ENCODE results near the gene KIF3C. TPM values are rescaled to one million over a fixed set of nuclear protein-coding genes. Genes with fewer than 3 reads are reported as not detected.

KIF3C gene
- total and polyA plus RNA-seq, 2 donors (not counting 3 experiments of a cell fraction or from before 2014, with no cell fraction given) = 11.4 to 40.7 TPM

- Histone ChIP-seq H2AFZ (ENCODE audit: low read depth, low read length) (no peak overlapping the region), H3K9me1 (replicated peaks; ENCODE audit: control insufficient read depth, extremely low read depth, insufficient read depth, low read length) (no peaks in the 10 kb centered on the region), H3K27me3 (ENCODE audit: control insufficient read depth in 2 of 2, insufficient read depth in 2 of 2, low read length in 2 of 2) (no peaks in the 10 kb centered on the region), H4K20me1 (replicated peaks; ENCODE audit: control insufficient read depth, extremely low read depth, insufficient read depth, low read length) (no peaks in the 10 kb centered on the region), H3K4me1 (ENCODE audit: control insufficient read depth, extremely low read depth, insufficient read depth, low read length) (peaks cover 20% of the 10 kb centered on the region), H3K9me3 (replicated peaks; ENCODE audit: control insufficient read depth, insufficient read depth, low read length) (no peaks in the 10 kb centered on the region), H3K36me3 (ENCODE audit: control insufficient read depth in 2 of 2, extremely low read depth in 1 of 2, insufficient read depth in 2 of 2, low read length in 2 of 2) (no peaks in the 10 kb centered on the region), H3K9ac (replicated peaks; ENCODE audit: extremely low read depth, insufficient read depth, low read length) (no peak overlapping the region), H3K27ac (ENCODE audit: insufficient read depth, low read depth, low read length) (no peak overlapping the region), H3K4me2 (ENCODE audit: insufficient read depth, low read length) (no peak overlapping the region), H3K79me2 (ENCODE audit: control insufficient read depth, insufficient read depth, low read length) (no peaks in the 10 kb centered on the region), H3K4me3 (replicated peaks in 1 of 3; ENCODE audit: insufficient read depth in 1 of 3, low read depth in 1 of 3, low read length in 3 of 3) (no peak overlapping the region)
- no peak for TF ChIP-seq POLR2AphosphoS5 (IDR thresholded peaks at IDR 0.05; ENCODE audit: insufficient read depth, low read depth, low read length)
- TF ChIP-seq MAX (IDR thresholded peaks at IDR 0.05; ENCODE audit: insufficient read depth, insufficient read length) = no peak
- no peak for TF ChIP-seq CTCF (IDR thresholded peaks at IDR 0.05; ENCODE audit: extremely low read depth in 1 of 2, insufficient read depth in 1 of 2, low read depth in 1 of 2, low read length in 2 of 2)
- TF ChIP-seq EZH2 (IDR thresholded peaks at IDR 0.05; ENCODE audit: borderline replicate concordance, low read depth, low read length, severe bottlenecking) = no peak
- TF ChIP-seq MYC (IDR thresholded peaks at IDR 0.05; ENCODE audit: low read depth, low read length) = no peak
- TF ChIP-seq JUN (IDR thresholded peaks at IDR 0.05; ENCODE audit: borderline replicate concordance, insufficient read depth, insufficient read length, low read depth) = no peak
- no peak for TF ChIP-seq POLR2A (IDR thresholded peaks at IDR 0.05; ENCODE audit: low read depth, low read length)
- no peak for TF ChIP-seq GATA2 (IDR thresholded peaks at IDR 0.05; ENCODE audit: insufficient read depth, insufficient read length, low read depth, low read length)
- no peak for TF ChIP-seq FOS (IDR thresholded peaks at IDR 0.05; ENCODE audit: borderline replicate concordance, insufficient read depth, low read length)
- ChIA-PET CTCF (interaction anchor here (0.5 to 2.0 kb wide), 5 partner anchors 14 to 29 kb away, joined by 3 to 14 read pairs (median 6); partner anchors contain the start of genes KIF3C and RAB10), POLR2A (interaction anchor here (1.4 kb wide), 1 partner anchor 22 kb away, joined by 5 read pairs; no protein-coding TSS in a partner anchor)
- DNase-seq (ENCODE audit: low read depth, low spot score) (no peak), FAIRE-seq (no peak)
- intact Hi-C loops (cut with micrococcal nuclease) = no loop called here
- dilution Hi-C loops (cut with MboI; ENCODE audit: extremely low pct_ligation_motif_present, low sequenced_read_pairs) = no loop called here
- BruUV-seq (replicated peaks) = no TSS peak
Measured at GRCh38 chr2:26011609-26011989, 29.3 kb upstream of the KIF3C start.

Measured in endothelial cell of umbilical vein (primary cell).